Fibroblast of lung (primary cell): Measurements from ENCODE around the gene DHFR2. TPM values are rescaled to one million over a fixed set of nuclear protein-coding genes. Genes with fewer than 3 reads are reported as not detected.
A peak's percentile ranks its signal among the peaks of the same experiment; 100 is the strongest.
"Not testable (repeated sequence)": the region's sequence is repeated elsewhere in the genome, so short reads cannot be mapped to it uniquely, and the experiment has no call there.

Source experiments
- DNase-seq, 2 donors: peaks; one replicate each; pipeline versions ENCODE4 v3.0.0 to v3.0.0-alpha.2; 2010; ENCODE audit warnings: low read depth in 2 of 2
- H2AFZ ChIP-seq: 2 replicates; pipeline ENCODE4 v1.5.1; 2012; ENCODE audit warnings: low read length, control low read depth, inconsistent platforms
- H3K27ac ChIP-seq: 2 replicates; pipeline ENCODE4 v1.5.1; 2011; ENCODE audit warnings: low read length, control low read depth; ENCODE audit not compliant: insufficient read depth
- H3K27me3 ChIP-seq: 2 replicates; pipeline ENCODE4 v1.5.1; 2011; ENCODE audit warnings: mild to moderate bottlenecking, low read length; ENCODE audit not compliant: control insufficient read depth, insufficient read depth
- H3K36me3 ChIP-seq: 2 replicates; pipeline ENCODE4 v1.5.1; 2011; ENCODE audit warnings: low read length; ENCODE audit not compliant: control insufficient read depth, insufficient read depth
- H3K4me1 ChIP-seq: 2 replicates; pipeline ENCODE4 v1.5.1; 2011; ENCODE audit warnings: low read length; ENCODE audit not compliant: control insufficient read depth, insufficient read depth; ENCODE audit errors: extremely low read depth
- H3K4me2 ChIP-seq: 2 replicates; pipeline ENCODE4 v1.5.1; 2011; ENCODE audit warnings: low read length, control low read depth; ENCODE audit not compliant: insufficient read depth; ENCODE audit errors: extremely low read depth
- H3K4me3 ChIP-seq, 4 experiments: fragments of 200-600 bp in 1 of 4; sonication (generic) in 1 of 4; replicated peaks in 1 of 4; 2 replicates each; pipeline ENCODE4 v1.5.1; 2011 to 2016; ENCODE audit warnings: low read length in 4 of 4, low read depth in 3 of 4, mild to moderate bottlenecking in 3 of 4, control low read depth in 2 of 4, inconsistent platforms in 1 of 4, mixed read lengths in 1 of 4; ENCODE audit not compliant: insufficient read depth in 1 of 4; ENCODE audit errors: control extremely low read depth in 1 of 4
- H3K79me2 ChIP-seq: 2 replicates; pipeline ENCODE4 v1.5.1; 2012; ENCODE audit warnings: mild to moderate bottlenecking, low read length, inconsistent platforms; ENCODE audit not compliant: control insufficient read depth, insufficient read depth
- H3K9ac ChIP-seq: 2 replicates; pipeline ENCODE4 v1.5.1; 2011; ENCODE audit warnings: mild to moderate bottlenecking, low read length, control low read depth; ENCODE audit not compliant: insufficient read depth
- H3K9me3 ChIP-seq: 2 replicates; pipeline ENCODE4 v1.5.1; 2012; ENCODE audit warnings: low read depth, low read length; ENCODE audit not compliant: control insufficient read depth, insufficient read depth
- H4K20me1 ChIP-seq: 2 replicates; pipeline ENCODE4 v1.5.1; 2011; ENCODE audit warnings: low read length; ENCODE audit not compliant: control insufficient read depth, insufficient read depth; ENCODE audit errors: extremely low read depth
- CTCF ChIP-seq, 2 donors: IDR thresholded peaks in 1 of 2; conservative IDR thresholded peaks in 1 of 2; 1 replicate in 1 of 2; 2 replicates in 1 of 2; pipeline ENCODE4 v1.5.1; 2011 to 2012; ENCODE audit warnings: low read length in 2 of 2, control low read depth in 1 of 2, inconsistent platforms in 1 of 2, low read depth in 1 of 2, mild to moderate bottlenecking in 1 of 2
- EZH2 ChIP-seq: IDR thresholded peaks from 2 replicates; pipeline ENCODE4 v1.5.1; 2012; ENCODE audit warnings: low read length, control low read depth, mild to moderate bottlenecking; ENCODE audit errors: missing control alignments
- polyA minus RNA-seq: library from RNA; depleted of rRNA, polyadenylated mRNA; stranded (reverse); fragments of >200 nt; gene quantifications from 2 replicates; pipeline ENCODE4 v1.2.3, GENCODE V29; 2011; ENCODE audit warnings: low replicate concordance
- polyA plus RNA-seq, 2 donors: library from polyadenylated mRNA; depleted of rRNA in 1 of 2; stranded (reverse) in 1 of 2; unstranded in 1 of 2; fragments of >200 nt; gene quantifications; 2 replicates each; pipeline ENCODE4 v1.2.1, GENCODE V29; 2011 to 2012; ENCODE audit warnings: missing spikeins in 1 of 2
- total RNA-seq: library from RNA; depleted of rRNA; stranded (reverse); fragments of >200 nt; gene quantifications from 2 replicates; pipeline ENCODE4 v1.2.1, GENCODE V29; 2014

Gene DHFR2
- total RNA-seq (6.9 and 7.2 TPM in 2 replicates), polyA plus RNA-seq (2.7 and 4.3 TPM in 2 replicates), polyA minus RNA-seq (0.67 and 2.7 TPM in 2 replicates)
- polyA plus RNA-seq (2012), result 2.9 and 3.8 TPM in 2 replicates

DNA sequence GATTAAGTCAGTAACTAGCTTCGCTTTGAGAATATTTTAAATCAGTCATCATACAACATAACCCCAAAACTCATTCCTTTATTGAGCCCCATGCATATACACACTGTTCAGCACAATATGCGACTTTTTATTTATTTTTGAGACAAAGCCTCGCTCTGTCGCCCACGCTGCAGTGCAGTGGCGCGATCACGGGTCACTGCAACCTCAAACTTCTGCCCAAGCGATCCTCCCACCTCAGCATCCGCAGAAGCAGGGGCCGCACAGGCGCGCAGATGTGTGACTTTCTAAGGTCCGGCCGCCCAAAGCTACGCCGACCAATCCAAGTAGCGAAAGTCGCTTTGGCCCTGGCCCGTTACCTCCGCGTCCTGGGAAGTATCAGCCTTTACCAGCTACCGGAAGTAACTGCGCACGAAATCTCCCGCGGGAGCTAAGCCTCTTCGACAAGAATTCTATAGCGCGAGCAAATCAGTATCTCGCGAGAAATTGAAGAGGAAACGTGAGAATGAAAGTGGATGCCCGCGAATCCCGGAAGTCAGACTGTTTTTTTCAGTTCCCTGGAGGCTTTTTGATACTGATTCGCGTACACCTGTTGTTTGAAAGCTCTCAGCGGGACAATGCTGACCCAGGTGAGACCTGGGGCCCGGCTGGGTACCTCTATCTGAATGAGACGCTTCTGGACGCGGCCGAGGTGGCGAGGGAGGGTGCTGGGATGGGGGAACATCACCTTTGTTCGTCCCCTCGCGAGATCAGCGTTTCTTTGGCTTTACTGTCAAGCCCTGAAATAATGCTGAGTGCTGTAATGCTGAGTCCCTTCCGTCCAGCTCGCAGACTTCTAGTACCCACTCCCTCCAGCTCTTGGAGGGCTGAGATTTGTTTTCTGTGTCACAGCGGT, at the start of gene DHFR2, which contains the start of gene NSUN3:
Gene DHFR2, minus strand, starts transcription at position 404 of the 892 bp plus-strand sequence. CDS start 1,405 bp downstream, outside the sequence.
Gene NSUN3, plus strand, starts transcription at position 549 of the 892 bp plus-strand sequence. Its CDS starts 66 bp downstream, at position 615.
- H3K79me2 ChIP-seq, result peaks cover 15% of the 10 kb centered on the region
- peak within 1 kb of the TSS; percentile 95 for H3K4me2 ChIP-seq
- peak within 1 kb of the TSS; percentile 95 for H3K9ac ChIP-seq
- H3K4me1 ChIP-seq, result no peaks in the 10 kb centered on the region
- TF ChIP-seq EZH2 (no peak), CTCF (conservative IDR thresholded peaks at IDR 0.05 in 1 of 2, IDR thresholded peaks at IDR 0.05 in 1 of 2; ENCODE audit: low read depth in 1 of 2, low read length in 2 of 2) (no peak)
- no peaks in the 10 kb centered on the region for H4K20me1 ChIP-seq
- H3K27ac ChIP-seq, result peak within 1 kb of the TSS; percentile 95
- H3K27me3 ChIP-seq, result no peaks in the 10 kb centered on the region
- peak within 1 kb of the TSS; percentile 76 to 95 (median 91) for H3K4me3 ChIP-seq
- DNase-seq, result peak; percentile 98 to 99
- H3K36me3 ChIP-seq, result no peaks in the 10 kb centered on the region
- peak within 1 kb of the TSS; percentile 85 for H2AFZ ChIP-seq
- no peaks in the 10 kb centered on the region for H3K9me3 ChIP-seq

GRCh38 chr3:94110854-94111253, 48.1 kb upstream of the DHFR2 start:
- no peaks in the 10 kb centered on the region for H3K36me3 ChIP-seq
- H3K4me2 ChIP-seq, result no peak overlapping the region
- no peak overlapping the region for H3K27ac ChIP-seq
- H3K79me2 ChIP-seq, result no peaks in the 10 kb centered on the region
- no peaks in the 10 kb centered on the region for H3K27me3 ChIP-seq
- H3K9me3 ChIP-seq, result no peaks in the 10 kb centered on the region
- H2AFZ ChIP-seq, result no peak overlapping the region
- H3K4me3 ChIP-seq, result no peak overlapping the region
- no peak overlapping the region for H3K9ac ChIP-seq
- H4K20me1 ChIP-seq, result no peaks in the 10 kb centered on the region
- no peak for DNase-seq
- no peaks in the 10 kb centered on the region for H3K4me1 ChIP-seq
- no peak for TF ChIP-seq CTCF (conservative IDR thresholded peaks at IDR 0.05 in 1 of 2, IDR thresholded peaks at IDR 0.05 in 1 of 2; ENCODE audit: low read depth in 1 of 2, low read length in 2 of 2)
- no peak for TF ChIP-seq EZH2

DNA sequence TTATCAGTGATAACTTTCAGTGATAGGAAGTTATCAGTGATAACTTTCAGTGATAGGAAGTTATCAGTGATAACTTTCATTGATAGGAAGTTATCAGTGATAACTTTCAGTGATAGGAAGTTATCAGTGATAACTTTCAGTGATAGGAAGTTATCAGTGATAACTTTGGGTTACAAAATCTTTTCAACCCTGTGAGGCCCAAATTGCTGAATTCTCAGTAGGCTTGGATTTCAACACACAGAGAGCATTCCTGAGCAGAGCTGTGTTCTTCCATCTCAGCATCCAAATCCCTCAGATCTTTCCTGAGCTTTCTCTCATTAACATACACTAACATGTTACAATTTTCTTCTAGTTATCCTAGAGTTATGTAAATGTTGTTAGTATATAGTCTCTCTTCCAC, 47.5 kb upstream of the DHFR2 start:
- not testable (repeated sequence) for H4K20me1 ChIP-seq, H3K27me3 ChIP-seq, H3K4me1 ChIP-seq, H3K9ac ChIP-seq, H3K4me2 ChIP-seq, H2AFZ ChIP-seq, H3K79me2 ChIP-seq, H3K27ac ChIP-seq, DNase-seq, H3K9me3 ChIP-seq, H3K36me3 ChIP-seq, H3K4me3 ChIP-seq
